Embryonic facial prominence (tissue), 1 donor: ENCODE results near the gene INSL6.
A peak's percentile ranks its signal among the peaks of the same experiment; 100 is the strongest.
"Not testable (repeated sequence)": the region's sequence is repeated elsewhere in the genome, so short reads cannot be mapped to it uniquely, and the experiment has no call there.

Source experiments
- DNase-seq: peaks from one replicate; pipeline ENCODE4 v3.0.0-alpha.2; 2016; ENCODE audit errors: extremely low spot score

Gene INSL6

GRCh38 chr9:5185220-5185840, at the start of gene INSL6:
Gene INSL6 (minus strand): TSS chr9:5185639. CDS start chr9:5185602, 37 bp downstream.
- DNase-seq, result no peak

- no peak for DNase-seq
Measured at GRCh38 chr9:5231212-5231611, 45.8 kb upstream of the INSL6 start, which contains the start of gene INSL4. Gene INSL4 (plus strand): TSS chr9:5231419. CDS start chr9:5231524, 105 bp downstream.

DNA sequence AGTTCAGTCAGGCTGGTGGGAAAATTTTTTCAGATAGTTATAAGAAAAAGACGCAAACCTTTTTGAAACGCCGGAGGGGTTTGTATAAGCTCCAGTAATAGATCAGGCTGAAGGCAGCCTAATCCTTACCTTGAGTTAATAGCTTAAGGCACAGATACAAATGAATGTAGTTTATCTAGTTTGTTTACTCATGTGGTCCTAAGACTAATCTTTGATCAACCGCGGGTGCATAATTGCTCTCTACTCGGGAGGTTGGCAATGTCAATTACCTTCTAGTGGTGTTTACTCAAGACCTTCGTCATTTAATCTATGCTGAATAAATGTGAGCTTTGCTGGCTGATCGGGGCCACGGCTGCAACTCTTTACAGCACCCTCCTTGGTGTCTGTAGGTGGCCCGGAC, 45.1 kb upstream of the INSL6 start:
- DNase-seq, result no peak

- no peak for DNase-seq
Measured at GRCh38 chr9:5205071-5205470, 19.6 kb upstream of the INSL6 start.

GRCh38 chr9:5195463-5195862, 10.0 kb upstream of the INSL6 start:
- no peak for DNase-seq

- no peak for DNase-seq
Measured at GRCh38 chr9:5193345-5193744, 7.9 kb upstream of the INSL6 start.

DNA sequence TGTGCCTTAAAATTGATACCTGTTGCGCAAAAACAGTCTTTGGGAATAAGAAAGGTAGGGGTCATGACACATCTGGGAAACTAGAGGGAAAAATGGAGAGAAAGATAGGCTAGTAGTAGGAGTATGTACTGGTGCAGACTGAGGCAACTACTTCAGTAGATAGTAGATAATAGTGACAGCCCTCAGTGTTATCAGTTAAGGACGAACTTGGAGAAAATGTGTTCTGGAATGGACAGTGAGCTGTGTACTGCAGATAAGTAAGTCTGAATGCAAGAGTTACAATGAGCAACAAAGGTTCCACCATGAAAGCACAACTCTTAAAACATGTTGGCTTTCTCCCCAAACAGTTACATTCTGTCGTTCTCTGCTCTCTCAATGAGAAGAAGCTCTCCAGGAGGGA, 6.5 kb upstream of the INSL6 start:
- no peak for DNase-seq

- DNase-seq, result no peak
Measured at GRCh38 chr9:5188060-5188984, 2.9 kb upstream of the INSL6 start.

- peak; percentile 12 for DNase-seq
Measured at GRCh38 chr9:5186416-5187169, 1.2 kb upstream of the INSL6 start.

DNA sequence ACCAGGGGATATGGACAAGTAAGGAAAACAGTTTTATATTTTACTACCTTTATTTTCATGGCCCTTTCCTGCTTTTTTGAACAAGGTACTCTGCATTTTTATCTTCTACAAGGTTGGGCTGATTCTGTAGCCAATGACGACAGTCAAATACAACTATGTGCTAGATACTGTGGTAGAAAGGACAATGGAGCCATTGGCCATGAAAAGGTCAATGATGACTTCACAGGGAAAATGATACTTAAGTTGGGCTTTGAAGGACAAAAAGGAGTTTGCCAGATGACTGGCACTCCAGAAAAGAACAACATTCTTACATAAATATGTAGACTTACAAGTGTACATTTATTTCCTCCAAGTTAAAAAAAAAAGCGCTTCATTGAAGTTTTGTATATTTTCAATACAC, 663 bp downstream of the INSL6 start:
- DNase-seq, result no peak

- DNase-seq, result not testable (repeated sequence)
Measured at GRCh38 chr9:5180631-5181030, 4.8 kb downstream of the INSL6 start.

DNA sequence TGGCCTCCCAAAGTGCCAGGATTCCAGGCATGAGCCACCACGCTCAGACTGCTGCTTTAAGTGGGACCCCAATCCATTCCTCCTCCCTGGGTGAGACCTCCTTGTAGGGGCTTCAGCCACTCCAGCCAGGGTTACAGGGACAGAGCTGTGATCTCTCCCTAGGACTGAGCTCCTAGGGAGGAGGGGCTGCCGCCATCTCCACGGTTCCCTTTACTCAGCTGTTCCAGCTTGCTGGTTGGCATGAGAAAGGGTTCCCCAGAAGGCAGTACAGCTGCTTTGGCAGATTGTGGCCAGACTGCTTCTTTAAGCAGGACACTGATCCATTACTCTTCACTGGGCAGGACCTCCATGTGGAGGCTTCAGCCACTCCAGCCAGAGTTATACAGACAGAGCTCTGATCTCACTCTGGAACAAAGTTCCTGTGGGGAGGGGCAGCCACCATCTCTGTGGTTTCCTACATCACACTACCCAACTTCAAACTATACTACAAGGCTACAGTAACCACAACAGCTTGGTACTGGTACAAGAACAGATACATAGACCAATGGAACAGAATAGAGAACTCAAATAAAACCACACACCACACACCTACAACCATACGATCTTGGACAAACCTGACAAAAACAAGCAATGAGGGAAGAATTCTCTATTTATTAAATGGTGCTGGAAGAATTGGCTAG, 7.2 kb downstream of the INSL6 start:
- DNase-seq, result no peak

DNA sequence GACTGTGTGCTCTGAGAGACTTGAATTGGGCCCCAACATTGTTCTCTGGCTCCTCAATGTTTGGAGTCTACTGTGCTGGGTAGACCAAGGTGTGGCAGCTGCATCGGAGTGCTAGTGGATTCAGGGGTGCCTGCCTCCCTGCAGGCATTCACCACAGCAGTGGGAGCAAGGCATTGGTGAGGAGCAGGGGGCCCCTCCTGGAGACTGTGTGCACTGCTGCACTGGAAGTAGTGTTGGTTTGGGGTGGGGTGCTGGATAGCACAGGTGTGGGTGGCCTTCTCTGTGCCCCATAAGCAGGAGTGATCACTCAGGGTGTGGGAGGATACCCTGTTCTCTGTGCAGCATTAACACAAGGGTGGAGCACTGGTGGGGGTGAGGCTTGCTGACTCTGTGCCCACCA, 39.2 kb downstream of the INSL6 start:
- DNase-seq, result no peak

DNA sequence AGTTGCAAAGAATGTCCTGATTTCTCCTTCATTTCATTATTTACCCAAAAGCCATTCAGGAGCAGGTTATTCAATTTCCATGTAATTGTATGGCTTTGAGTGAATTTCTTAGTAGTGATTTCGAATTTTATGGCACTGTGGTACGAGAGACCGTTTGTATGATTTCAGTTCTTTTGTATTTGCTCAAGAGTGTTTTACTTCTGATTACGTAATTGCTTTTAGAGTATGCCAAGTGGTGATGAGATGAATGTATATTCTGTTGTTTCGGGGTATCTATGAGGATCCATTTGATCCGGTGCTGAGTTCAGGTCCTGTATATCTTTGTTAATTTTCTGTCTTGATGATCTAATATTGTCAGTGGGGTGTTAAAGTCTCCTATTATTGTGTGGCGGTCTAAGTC, 41.2 kb downstream of the INSL6 start:
- DNase-seq, result no peak

DNA sequence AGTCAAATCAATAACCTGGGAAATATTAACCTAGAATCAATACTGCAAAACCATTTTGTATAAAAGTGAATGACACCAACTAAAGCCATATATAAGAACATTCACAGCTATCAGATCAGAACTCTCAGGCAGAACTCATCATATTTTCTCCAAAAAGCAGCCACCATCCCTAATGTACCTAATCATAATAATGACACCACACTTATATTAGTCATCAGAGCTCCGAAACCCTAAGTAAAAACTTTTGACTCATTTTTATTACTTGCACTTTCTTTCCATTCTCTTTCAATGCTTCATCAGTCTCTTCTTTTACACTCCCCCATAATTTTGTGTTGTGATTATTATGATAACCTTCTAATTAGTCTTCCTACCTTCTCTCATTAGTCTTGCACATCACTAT, 45.3 kb downstream of the INSL6 start:
- no peak for DNase-seq

DNA sequence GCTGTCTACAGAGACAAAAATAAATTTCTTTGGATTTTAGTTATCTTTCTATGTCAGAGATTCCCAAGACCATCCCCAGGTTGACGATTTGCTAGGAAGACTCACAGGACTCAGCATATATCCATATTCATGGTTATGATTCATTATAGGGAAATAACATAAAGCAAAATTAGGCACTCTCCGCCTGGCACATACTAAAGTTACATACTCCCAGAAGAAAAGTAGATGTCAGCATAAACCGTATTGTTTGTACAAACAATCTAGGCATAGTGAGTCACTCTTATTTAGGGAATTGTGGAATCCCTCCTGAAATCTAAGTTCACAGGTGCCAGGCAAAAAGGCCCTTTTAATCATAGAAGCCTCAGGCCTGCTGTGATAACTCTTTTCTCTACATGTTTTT, 62.9 kb downstream of the INSL6 start:
- DNase-seq, result no peak

DNA sequence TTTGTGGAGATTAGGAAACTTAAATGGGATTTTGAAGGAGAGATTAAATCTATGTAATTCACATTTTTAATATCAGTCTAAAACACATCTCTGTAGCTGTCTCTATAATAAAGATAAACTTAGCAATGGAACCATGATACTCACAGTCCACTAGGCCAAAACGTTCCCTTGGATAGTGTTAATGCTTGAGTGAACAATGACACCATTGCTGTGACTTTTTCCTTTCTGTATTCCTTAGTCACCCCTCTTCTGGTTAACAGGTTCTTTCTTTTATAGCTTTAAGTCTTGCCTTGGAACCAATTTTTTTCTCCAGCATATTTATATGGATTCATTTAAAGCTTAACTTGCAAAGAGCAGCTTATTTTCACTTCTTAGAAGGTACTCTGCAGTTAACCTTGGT, 63.3 kb downstream of the INSL6 start:
- no peak for DNase-seq

- DNase-seq, result no peak
Measured at GRCh38 chr9:5113994-5114748, 71.3 kb downstream of the INSL6 start.
